K562 (cell line): Measurements from ENCODE around the gene OXSR1. TPM values are rescaled to one million over a fixed set of nuclear protein-coding genes. Genes with fewer than 3 reads are reported as not detected.

ENCODE experiments used
- REST ChIP-seq, 2 experiments: fragments of 450-650 bp; formaldehyde crosslinking in 1 of 2; IDR thresholded peaks; 2 replicates each; pipeline versions ENCODE4 v1.4.0 to v1.6.1; 2014 to 2020; ENCODE audit warnings: mild to moderate bottlenecking in 2 of 2, borderline replicate concordance in 1 of 2, low read depth in 1 of 2
- polyA plus RNA-seq, 8 experiments: library from polyadenylated mRNA; depleted of rRNA in 4 of 8; stranded (reverse) in 5 of 8; unstranded in 3 of 8; fragments of >200 nt; fragmentation: Nextera tagmentation in 2 of 8; fragmentation: Illumina TruSeq in 1 of 8; extraction: Ambion mirVana in 2 of 8; extraction: Trizol in 1 of 8; gene quantifications; 2 replicates each; pipeline versions ENCODE4 v1.2.1 to v1.2.3, GENCODE V29; 2011 to 2014; ENCODE audit warnings: inconsistent platforms in 1 of 8, missing spikeins in 1 of 8
- total RNA-seq, 7 experiments: library from RNA; depleted of rRNA in 6 of 7; stranded (reverse); fragments of >200 nt in 6 of 7; fragmentation: Illumina TruSeq in 2 of 7; extraction: Trizol in 2 of 7; gene quantifications; 2 replicates each; pipeline versions ENCODE4 v1.2.1 to v1.2.3, GENCODE V29; 2011 to 2021; ENCODE audit warnings: low replicate concordance in 1 of 7

OXSR1 gene
- total and polyA plus RNA-seq, 9 of the 15 experiments (the other 6 are each of a cell fraction or from before 2014, with no cell fraction given) = 15.7 to 87.6 (median 48.7) TPM

- TF ChIP-seq REST (IDR thresholded peaks at IDR 0.05; ENCODE audit: borderline replicate concordance) = peak; percentile 52; the same call in 1 of the 2 replicates
- no peak for TF ChIP-seq REST (CRISPR knock-in tag; IDR thresholded peaks at IDR 0.05; ENCODE audit: low read depth)
Observed at GRCh38 chr3:38126121-38126892, 39.0 kb upstream of the OXSR1 start (continued).
